22Rv1 (cell line): ENCODE measurements around the gene HOXD9.

Experiments
- H3K27ac ChIP-seq: fragments of 450-650 bp; 2 replicates; pipeline ENCODE4 v1.5.1; 2017
- ZFX ChIP-seq: fragments of 450-650 bp; IDR thresholded peaks from 2 replicates; pipeline ENCODE4 v1.6.1; 2017; ENCODE audit warnings: antibody characterized with exemption, borderline replicate concordance
- TF ChIP-seq, protein P1 (sequence below): fragments of 450-650 bp; IDR thresholded peaks from 2 replicates; pipeline ENCODE4 v1.5.1; 2017; ENCODE audit warnings: mild to moderate bottlenecking

Gene HOXD9

DNA sequence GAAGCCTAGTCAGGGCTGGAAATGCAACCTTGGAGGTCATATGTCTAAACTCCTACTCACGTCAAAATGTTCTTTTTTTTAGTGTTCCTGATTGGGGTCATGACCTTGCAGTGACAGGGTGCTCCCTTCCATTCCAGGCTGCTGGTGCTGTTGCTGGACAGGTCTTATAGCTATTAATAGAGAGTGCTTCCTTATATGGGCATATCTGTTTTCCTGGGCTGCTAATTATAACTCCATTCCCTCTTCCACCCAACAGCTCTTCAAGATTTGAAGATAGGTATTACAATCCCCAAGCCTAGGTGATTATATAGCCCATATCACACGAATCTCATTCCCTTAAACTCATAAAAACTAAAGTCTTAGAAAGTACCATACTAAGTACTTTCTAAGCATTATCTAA, 47.2 kb downstream of the HOXD9 start:
- TF ChIP-seq ZFX, result no peak
- TF ChIP-seq, protein P1, sequence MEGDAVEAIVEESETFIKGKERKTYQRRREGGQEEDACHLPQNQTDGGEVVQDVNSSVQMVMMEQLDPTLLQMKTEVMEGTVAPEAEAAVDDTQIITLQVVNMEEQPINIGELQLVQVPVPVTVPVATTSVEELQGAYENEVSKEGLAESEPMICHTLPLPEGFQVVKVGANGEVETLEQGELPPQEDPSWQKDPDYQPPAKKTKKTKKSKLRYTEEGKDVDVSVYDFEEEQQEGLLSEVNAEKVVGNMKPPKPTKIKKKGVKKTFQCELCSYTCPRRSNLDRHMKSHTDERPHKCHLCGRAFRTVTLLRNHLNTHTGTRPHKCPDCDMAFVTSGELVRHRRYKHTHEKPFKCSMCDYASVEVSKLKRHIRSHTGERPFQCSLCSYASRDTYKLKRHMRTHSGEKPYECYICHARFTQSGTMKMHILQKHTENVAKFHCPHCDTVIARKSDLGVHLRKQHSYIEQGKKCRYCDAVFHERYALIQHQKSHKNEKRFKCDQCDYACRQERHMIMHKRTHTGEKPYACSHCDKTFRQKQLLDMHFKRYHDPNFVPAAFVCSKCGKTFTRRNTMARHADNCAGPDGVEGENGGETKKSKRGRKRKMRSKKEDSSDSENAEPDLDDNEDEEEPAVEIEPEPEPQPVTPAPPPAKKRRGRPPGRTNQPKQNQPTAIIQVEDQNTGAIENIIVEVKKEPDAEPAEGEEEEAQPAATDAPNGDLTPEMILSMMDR, result no peak
- H3K27ac ChIP-seq, result no peak overlapping the region

GRCh38 chr2:176170602-176171305, 48.2 kb downstream of the HOXD9 start:
- TF ChIP-seq, protein P1, result no peak
- TF ChIP-seq ZFX, result no peak
- no peak overlapping the region for H3K27ac ChIP-seq

DNA sequence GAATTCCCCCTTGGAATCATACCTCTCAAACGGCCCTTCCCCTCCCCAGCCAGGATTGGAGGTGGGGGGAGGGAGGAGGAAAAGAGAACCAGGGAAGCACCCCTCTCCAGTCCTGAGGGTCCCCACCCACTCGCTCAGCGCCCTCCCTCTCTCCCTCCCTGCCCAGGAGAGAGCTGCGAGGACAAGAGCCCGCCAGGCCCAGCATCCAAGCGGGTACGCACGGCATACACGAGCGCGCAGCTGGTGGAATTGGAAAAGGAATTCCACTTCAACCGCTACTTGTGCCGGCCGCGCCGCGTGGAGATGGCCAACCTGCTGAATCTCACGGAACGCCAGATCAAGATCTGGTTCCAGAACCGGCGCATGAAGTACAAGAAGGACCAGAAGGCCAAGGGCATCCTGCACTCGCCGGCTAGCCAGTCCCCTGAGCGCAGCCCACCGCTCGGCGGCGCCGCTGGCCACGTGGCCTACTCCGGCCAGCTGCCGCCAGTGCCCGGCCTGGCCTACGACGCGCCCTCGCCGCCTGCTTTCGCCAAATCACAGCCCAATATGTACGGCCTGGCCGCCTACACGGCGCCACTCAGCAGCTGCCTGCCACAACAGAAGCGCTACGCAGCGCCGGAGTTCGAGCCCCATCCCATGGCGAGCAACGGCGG, 49.0 kb downstream of the HOXD9 start:
- TF ChIP-seq, protein P1, result no peak
- TF ChIP-seq ZFX, result no peak
- H3K27ac ChIP-seq, result no peak overlapping the region

- TF ChIP-seq, protein P1, result no peak
- TF ChIP-seq ZFX, result no peak
- H3K27ac ChIP-seq, result no peak overlapping the region
Observed at GRCh38 chr2:176172007-176172894, 49.7 kb downstream of the HOXD9 start.

DNA sequence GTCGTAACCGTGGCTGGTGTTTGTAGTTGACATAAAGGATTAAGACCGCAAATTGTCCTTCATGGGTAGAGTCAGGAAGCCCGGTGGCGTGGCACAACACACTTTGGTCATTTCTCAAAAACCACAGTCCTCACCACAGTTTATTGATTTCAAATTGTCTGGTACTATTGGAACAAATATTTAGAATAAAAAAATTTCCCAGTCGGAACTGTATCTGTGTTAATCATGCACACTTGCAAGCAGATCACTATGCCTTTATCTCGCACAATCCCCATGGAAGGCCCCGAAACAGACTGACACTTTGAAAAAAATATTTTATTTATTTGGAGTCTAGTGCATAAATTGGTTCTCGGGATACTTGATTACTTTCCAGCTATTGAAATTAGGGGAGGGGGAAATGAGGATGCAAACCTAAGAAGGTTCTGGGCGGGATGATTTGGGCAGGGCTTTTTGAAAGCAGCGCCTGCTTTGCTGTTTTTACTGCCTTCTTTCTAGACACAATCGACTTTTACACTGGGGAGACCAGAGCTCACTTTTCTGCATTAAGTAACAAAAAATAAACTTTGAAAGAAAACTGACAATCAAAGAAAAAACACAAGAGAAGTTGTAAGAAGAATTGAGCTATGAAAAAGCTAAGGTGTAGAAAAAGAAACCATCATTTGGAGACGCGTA, 50.5 kb downstream of the HOXD9 start:
- TF ChIP-seq ZFX, result no peak
- TF ChIP-seq, protein P1, result no peak
- H3K27ac ChIP-seq, result no peak overlapping the region

- H3K27ac ChIP-seq, result no peak overlapping the region
- no peak for TF ChIP-seq ZFX
- TF ChIP-seq, protein P1, result no peak
Observed at GRCh38 chr2:176173567-176174381, 51.3 kb downstream of the HOXD9 start.
